GM21825 (cell line): ENCODE data around the gene EXOSC7.

Experiments
- ATAC-seq: cut with Tn5 transposase; IDR thresholded peaks from one replicate; pipeline ENCODE4 v1.9.1; 2021; ENCODE audit warnings: mild to moderate bottlenecking, moderate library complexity; ENCODE audit not compliant: unreplicated experiment

The EXOSC7 gene

GRCh38 chr3:44992555-44993470 lies 16.8 kb downstream of the EXOSC7 start:
- no peak for ATAC-seq

DNA sequence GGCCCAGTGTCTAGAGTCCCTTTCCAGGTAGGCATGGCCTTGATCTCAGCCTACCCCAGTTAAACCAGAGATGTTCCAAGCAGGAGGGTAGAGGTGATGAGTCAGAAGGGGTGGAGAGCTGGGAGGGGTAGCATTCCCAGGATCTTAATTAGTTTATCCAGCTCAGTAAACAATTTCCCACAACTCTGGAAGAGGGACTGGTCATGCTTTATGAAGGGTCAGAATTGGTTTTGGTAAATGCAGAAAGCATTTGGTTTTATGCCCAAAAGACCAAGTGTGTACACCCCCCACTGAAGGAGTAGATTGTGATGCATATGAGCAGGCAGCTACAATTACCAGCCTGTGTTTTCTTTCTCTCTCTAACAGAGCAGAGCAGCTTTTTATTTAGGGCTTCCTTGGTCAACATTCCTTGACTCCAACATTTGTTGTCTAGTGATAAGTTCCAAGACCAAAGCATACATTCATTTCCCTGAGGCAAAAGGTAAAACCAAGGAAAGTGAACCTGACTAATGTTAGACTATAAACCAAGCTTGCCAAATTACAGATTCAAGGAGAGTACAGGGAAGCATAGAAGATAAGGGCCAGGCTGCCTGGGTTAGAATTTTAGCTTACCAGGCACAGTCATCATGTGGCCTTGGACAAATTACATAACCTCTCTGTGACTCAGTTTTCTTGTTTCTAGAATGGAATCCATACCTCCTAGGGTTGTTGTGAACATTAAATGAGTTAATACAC lies 17.6 kb downstream of the EXOSC7 start:
- ATAC-seq, result no peak

DNA sequence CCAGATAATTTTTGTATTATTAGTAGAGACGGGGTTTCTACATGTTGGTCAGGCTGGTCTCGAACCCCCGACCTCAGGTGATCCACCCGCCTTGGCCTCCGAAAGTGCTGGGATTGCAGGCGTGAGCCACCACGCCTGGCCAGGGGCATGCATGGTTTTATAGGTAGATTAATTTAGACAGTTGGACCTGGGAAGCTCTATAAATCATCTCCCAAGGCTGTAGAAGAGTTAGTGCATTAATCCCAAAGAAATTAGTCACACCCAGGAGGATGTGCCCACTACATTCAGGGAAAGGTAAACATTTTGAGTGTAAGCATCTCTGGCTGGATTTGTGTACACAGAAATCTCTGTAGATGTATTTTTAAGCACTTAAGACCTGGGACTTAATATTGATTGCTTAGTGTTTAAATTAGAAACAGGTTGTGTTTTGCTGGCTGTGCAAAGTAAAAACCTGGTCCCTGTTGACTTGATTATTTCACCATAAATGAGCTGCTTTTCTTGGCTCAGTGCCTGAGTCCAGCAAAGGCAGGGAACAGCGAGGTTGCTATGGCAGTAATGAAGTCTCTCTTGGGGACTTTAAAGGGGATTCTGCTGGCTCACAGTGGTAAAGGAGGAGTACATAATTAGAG lies 19.2 kb downstream of the EXOSC7 start:
- no peak for ATAC-seq

DNA sequence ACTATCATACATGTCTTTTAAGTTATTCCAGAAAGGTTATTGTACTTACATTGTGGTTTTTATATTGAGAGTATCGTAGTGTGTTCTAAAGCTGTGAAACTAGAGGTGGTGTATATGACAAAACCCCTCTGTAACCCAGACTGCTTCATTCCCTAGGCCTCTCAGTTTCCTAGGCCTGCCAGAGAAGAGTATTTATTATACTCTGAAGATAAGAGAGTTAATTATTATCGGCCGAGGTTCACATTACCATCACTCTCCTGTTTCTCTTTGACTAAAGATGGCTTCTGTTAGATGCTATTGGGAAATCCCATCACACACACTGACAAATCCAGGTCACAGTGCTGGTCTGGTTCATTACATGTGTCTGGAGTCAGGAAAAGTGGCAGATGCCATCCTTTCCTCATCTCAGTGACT lies 20.5 kb downstream of the EXOSC7 start:
- no peak for ATAC-seq

GRCh38 chr3:44999782-45000181 lies 23.7 kb downstream of the EXOSC7 start:
- ATAC-seq, result no peak

GRCh38 chr3:45000823-45001222 lies 24.8 kb downstream of the EXOSC7 start:
- no peak for ATAC-seq

DNA sequence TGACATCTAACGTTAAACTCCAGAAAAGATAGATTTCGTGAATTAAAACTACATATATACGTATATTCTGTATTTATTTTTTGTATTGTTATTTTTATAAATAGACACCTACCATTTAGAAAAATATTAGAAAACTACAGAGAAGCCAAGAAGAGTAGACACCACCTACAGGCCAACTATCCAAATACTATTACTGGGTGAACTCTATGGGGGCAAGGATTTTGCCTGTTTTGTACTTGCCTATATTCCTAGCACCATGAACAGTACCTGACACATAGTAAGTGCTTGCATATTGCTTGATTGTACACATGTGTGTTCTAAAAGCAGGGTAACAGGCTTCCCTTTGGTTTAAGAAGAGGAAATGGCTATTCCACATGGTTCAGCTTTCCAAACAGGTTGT lies 25.7 kb downstream of the EXOSC7 start:
- no peak for ATAC-seq

- ATAC-seq, result no peak
Measured at GRCh38 chr3:45002139-45002660, 26.2 kb downstream of the EXOSC7 start.

- ATAC-seq, result no peak
Measured at GRCh38 chr3:45002720-45003119, 26.7 kb downstream of the EXOSC7 start.

DNA sequence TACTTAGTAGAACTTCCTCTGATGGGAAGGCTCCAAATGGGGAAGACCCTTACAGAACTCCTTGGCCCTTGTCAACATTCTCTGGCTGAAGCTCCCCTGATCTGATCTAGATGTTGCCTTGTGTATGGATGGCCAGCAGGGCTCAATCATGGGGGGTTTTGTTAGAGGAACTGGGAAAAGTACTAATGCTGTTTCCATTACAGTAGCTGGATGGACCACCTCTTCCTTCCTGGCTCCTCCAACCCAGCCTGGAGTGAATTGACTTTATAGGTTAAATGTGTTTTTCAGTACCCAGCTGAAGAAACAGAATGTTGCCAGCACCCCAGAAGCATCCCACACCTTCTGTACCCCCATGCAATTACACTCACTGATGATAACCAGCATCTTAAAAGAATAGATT lies 27.4 kb downstream of the EXOSC7 start:
- ATAC-seq, result no peak

- ATAC-seq, result no peak
Measured at GRCh38 chr3:45003859-45004258, 27.8 kb downstream of the EXOSC7 start.

DNA sequence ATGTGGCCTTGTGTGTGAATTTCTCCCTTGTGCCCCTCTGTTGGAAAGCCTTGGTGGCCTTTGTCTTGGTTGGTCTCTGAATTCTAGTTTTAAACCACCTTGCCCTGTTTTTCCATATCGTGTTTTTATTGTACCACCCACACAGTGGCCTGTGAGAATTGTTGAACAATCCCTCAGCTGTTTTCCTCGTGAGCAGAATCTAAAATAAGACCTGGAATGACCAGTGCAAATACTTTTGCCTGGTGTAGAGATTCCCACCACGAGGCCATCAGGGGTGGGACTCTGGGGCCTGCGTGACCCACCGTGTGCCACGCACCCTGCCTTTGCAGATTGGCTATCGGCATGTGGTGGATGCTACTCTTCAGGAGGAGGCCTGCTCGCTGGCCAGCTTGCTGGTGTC lies 31.0 kb downstream of the EXOSC7 start:
- no peak for ATAC-seq

DNA sequence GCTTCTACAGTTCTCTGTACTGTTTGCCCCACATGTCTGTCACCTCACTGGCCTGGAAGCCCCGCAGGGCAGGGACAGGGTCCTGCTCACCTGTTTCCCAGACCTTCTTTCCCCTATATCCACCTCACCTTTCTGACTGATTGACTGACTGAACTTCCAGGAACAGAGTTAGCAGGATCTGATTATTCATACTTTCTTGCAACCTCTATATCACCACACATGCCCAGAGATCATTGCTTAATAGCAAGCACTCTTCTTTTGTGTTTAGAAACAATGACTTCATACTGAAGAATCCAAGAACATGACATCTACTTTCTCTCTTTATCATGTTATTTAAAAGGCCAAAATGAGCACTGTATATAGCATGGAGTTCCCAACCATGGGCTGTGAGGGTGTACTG lies 32.1 kb downstream of the EXOSC7 start:
- ATAC-seq, result no peak

DNA sequence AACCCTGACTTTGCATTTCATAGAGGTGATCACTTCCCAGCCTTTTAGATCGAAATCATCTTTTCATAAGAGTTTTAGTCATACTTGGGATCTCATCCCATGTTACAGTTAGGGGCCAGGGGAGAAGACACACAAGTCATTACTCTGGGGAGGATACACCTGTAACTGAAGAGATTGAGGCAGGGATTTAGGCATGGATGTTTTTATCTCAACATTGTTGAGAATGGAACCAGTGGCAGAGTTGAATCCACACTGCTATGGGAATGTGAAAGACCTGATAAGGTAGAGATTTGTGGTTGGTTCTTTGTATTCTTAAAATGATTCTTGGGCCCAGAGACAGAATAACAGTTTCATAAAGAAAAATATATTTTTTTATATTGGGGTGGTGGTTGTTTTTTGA lies 33.8 kb downstream of the EXOSC7 start:
- ATAC-seq, result no peak

DNA sequence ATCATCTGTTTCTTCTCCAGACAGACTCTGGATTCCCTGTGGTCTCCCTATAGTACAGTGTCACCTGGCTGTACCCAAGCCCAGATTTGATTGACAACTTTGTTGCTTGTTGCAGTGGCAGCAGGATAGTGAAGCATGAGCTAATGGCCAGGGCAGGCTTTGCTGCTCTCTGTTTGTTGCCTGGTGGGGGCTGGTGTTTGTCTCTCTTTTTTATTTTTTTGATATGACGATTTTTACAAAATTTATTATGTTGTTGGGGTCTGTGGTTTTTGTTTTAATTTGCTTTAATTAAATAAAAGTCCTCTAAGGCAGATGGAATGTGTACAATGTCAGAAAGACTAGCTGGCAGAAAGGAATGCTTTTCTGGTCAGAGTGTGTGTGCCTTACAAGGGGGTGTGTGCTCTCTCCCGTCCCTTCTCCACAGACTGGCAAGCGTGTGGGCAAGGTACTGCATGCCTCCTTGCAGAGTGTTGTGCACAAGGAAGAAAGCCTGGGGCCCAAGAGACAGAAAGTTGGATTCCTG lies 34.8 kb downstream of the EXOSC7 start:
- ATAC-seq, result no peak

DNA sequence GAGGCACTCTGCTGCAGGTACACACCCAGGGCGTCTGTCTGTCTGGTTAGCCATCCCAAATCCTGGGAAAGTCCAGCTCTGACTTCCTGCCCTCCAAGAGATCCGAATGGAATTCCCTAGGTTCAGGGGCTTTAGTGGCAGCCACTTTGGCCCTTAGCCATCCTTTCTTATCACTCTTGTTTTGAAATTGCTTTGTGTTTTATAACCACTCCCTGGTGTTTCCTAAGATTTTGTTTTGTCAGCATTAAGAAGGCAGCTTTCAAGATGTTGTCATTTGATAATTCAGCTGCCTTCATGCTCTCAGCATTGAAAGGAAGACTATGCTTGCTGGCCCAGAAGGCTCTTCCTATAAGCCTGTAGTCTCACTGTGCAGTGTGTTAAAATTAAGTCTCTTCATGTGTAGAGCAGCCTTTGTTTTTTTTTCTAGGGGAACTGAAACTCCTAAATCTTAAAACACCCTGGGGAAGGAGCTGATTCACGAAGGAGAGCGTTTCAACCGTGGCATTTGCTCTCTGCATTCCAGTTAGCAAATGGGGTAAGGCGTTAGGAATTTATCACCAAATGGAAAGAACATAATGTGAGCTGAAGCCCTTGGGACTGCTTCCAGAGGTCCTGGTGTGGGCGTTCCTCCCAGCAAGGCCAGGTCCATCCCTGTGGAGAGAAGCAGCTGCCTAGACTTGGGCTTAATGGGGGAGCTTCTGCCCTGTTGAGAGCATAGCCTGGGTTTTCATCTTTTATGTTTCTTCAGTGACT lies 35.9 kb downstream of the EXOSC7 start:
- no peak for ATAC-seq

DNA sequence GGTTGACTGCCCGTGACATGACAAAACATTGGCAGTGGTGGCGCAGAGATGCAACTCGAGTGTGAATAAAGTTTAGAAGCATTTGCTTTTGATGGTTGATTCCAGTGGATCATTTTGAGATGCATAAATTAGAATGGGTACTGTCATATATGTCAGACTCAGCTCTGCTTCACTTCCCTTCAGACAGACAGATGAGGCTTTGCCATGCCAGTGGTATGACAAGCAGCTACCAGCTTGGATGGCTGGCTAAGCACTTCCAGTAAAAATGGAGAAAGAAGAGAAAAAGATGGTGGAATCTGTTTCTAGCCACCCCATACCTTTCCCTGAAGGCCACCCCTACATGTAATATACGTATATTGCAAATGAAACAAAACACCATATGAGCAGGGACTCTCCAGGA lies 36.5 kb downstream of the EXOSC7 start:
- ATAC-seq, result no peak

- no peak for ATAC-seq
Measured at GRCh38 chr3:45016916-45017315, 40.9 kb downstream of the EXOSC7 start.

- ATAC-seq, result no peak
Measured at GRCh38 chr3:45017821-45018220, 41.8 kb downstream of the EXOSC7 start.

DNA sequence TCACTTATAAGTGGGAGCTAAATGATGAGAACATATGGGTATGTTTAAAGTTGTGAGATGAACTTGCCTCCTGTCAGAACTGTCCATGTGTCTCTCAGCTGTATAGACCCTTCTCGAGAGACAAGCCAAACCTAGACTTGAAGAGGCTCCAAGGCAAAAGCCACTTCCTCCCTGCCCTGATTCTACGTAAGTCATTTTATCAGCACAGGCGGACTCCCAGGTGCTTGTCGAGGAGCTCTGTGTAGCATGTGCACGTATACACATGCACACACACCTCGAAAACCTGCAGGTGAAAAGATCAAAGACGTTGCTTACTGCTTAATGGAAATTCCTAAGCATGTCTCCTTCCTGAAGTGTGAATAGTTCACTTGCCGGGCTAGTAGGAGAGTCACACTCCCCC lies 44.5 kb downstream of the EXOSC7 start:
- ATAC-seq, result no peak
